H1 (cell line): ENCODE results near the gene ADK. TPM values are rescaled to one million over a fixed set of nuclear protein-coding genes. Genes with fewer than 3 reads are reported as not detected.

Source experiments
- BCL11A ChIP-seq, 2 experiments: IDR thresholded peaks; one replicate each; pipeline ENCODE4 v1.6.1; 2011; ENCODE audit warnings: low read depth in 2 of 2, low read length in 2 of 2, mild to moderate bottlenecking in 2 of 2
- CTCF ChIP-seq, 3 experiments: IDR thresholded peaks; 1 replicate in 2 of 3; 2 replicates in 1 of 3; pipeline versions ENCODE4 v1.5.1 to v1.6.1; 2011; ENCODE audit warnings: low read length in 3 of 3, mild to moderate bottlenecking in 3 of 3, inconsistent platforms in 2 of 3, low read depth in 1 of 3, moderate library complexity in 1 of 3; ENCODE audit not compliant: insufficient read depth in 1 of 3; ENCODE audit errors: control extremely low read depth in 1 of 3
- POLR2A ChIP-seq, 2 experiments: IDR thresholded peaks; 1 replicate in 1 of 2; 2 replicates in 1 of 2; pipeline ENCODE4 v1.6.1; 2011; ENCODE audit warnings: low read depth in 2 of 2, low read length in 2 of 2, mild to moderate bottlenecking in 2 of 2; ENCODE audit errors: control extremely low read depth in 1 of 2
- SIRT6 ChIP-seq: IDR thresholded peaks from one replicate; pipeline ENCODE4 v1.7.1; 2012; ENCODE audit warnings: low read length, inconsistent platforms
- SIX5 ChIP-seq: IDR thresholded peaks from 2 replicates; pipeline ENCODE4 v1.6.1; 2011; ENCODE audit warnings: mild to moderate bottlenecking, low read depth, low read length
- SUZ12 ChIP-seq: fragments of 200-600 bp; sonication (generic); IDR thresholded peaks from 2 replicates; pipeline ENCODE4 v1.6.1; 2012; ENCODE audit warnings: mild to moderate bottlenecking, inconsistent platforms, low read length, moderate library complexity, mixed read lengths
- TBP ChIP-seq: IDR thresholded peaks from 2 replicates; pipeline ENCODE4 v1.6.1; 2011; ENCODE audit warnings: low read depth, low read length, improper control_type of control experiment
- polyA plus RNA-seq, 7 experiments: library from polyadenylated mRNA; depleted of rRNA in 3 of 7; stranded (reverse) in 5 of 7; unstranded in 2 of 7; fragments of >200 nt in 5 of 7; fragments of 200-250 nt in 2 of 7; gene quantifications; 1 replicate in 5 of 7; 2 replicates in 1 of 7; 4 replicates in 1 of 7; pipeline versions ENCODE4 v1.2.1 to v1.2.3, GENCODE V29; 2011 to 2013; ENCODE audit warnings: missing spikeins in 2 of 7, mixed read lengths in 2 of 7
- total RNA-seq: library from RNA; stranded (reverse); fragmentation: NEBNext Ultra II Directional; extraction: Animal tissue kit (Norgen Biotek cat#: 25700); gene quantifications from 2 replicates; pipeline ENCODE4 v1.2.1, GENCODE V29; 2021

Gene ADK
- total and polyA plus RNA-seq, 2 of the 8 experiments (the other 6 are each of a cell fraction or from before 2014, with no cell fraction given): 12.3 to 42.4 TPM

GRCh38 chr10:74644738-74645137, 493.7 kb downstream of the ADK start (continued):
- TF ChIP-seq CTCF (IDR thresholded peaks at IDR 0.05; ENCODE audit: control extremely low read depth in 1 of 3, insufficient read depth in 1 of 3, low read depth in 1 of 3, low read length in 3 of 3): no peak
- no peak for TF ChIP-seq TBP
- TF ChIP-seq BCL11A (IDR thresholded peaks at IDR 0.05; ENCODE audit: low read depth in 2 of 2, low read length in 2 of 2): no peak
- no peak for TF ChIP-seq SIX5
- no peak for TF ChIP-seq SIRT6
- no peak for TF ChIP-seq POLR2A (IDR thresholded peaks at IDR 0.05; ENCODE audit: control extremely low read depth in 1 of 2, low read depth in 2 of 2, low read length in 2 of 2)
- TF ChIP-seq SUZ12: no peak
